Rectal smooth muscle tissue (tissue), 1 donor: ENCODE results near the gene RIC3.
A peak's percentile ranks its signal among the peaks of the same experiment; 100 is the strongest.

Source experiments
- H3K27ac ChIP-seq: one replicate; pipeline ENCODE4 v1.7.0; 2013; ENCODE audit warnings: low read depth, low read length, inconsistent platforms
- H3K27me3 ChIP-seq: one replicate; pipeline ENCODE4 v1.7.0; 2013; ENCODE audit warnings: low read length; ENCODE audit not compliant: control insufficient read depth, insufficient read depth
- H3K36me3 ChIP-seq: one replicate; pipeline ENCODE4 v1.7.0; 2013; ENCODE audit warnings: low read length; ENCODE audit not compliant: control insufficient read depth, insufficient read depth
- H3K4me1 ChIP-seq: one replicate; pipeline ENCODE4 v1.7.0; 2013; ENCODE audit warnings: low read length; ENCODE audit not compliant: control insufficient read depth, insufficient read depth
- H3K4me3 ChIP-seq: one replicate; pipeline ENCODE4 v1.7.0; 2013; ENCODE audit warnings: low read length
- H3K9ac ChIP-seq: one replicate; pipeline ENCODE4 v1.7.0; 2013; ENCODE audit warnings: low read length

RIC3 gene, protein sequence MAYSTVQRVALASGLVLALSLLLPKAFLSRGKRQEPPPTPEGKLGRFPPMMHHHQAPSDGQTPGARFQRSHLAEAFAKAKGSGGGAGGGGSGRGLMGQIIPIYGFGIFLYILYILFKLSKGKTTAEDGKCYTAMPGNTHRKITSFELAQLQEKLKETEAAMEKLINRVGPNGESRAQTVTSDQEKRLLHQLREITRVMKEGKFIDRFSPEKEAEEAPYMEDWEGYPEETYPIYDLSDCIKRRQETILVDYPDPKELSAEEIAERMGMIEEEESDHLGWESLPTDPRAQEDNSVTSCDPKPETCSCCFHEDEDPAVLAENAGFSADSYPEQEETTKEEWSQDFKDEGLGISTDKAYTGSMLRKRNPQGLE

GRCh38 chr11:8168485-8169257 is at the start of gene RIC3:
Gene RIC3 (minus strand): TSS chr11:8169025. CDS start chr11:8168989, 36 bp downstream.
- Histone ChIP-seq H3K9ac (no peak within 1 kb of the TSS), H3K4me1 (no peaks in the 10 kb centered on the region), H3K27ac (no peak within 1 kb of the TSS), H3K4me3 (peak within 1 kb of the TSS; percentile 76), H3K27me3 (peaks cover 3% of the 10 kb centered on the region), H3K36me3 (no peaks in the 10 kb centered on the region)

GRCh38 chr11:8218409-8218808 is 49.6 kb upstream of the RIC3 start:
- Histone ChIP-seq H3K9ac (no peak overlapping the region), H3K27ac (no peak overlapping the region), H3K4me3 (no peak overlapping the region), H3K36me3 (no peaks in the 10 kb centered on the region), H3K27me3 (no peaks in the 10 kb centered on the region), H3K4me1 (no peaks in the 10 kb centered on the region)

DNA sequence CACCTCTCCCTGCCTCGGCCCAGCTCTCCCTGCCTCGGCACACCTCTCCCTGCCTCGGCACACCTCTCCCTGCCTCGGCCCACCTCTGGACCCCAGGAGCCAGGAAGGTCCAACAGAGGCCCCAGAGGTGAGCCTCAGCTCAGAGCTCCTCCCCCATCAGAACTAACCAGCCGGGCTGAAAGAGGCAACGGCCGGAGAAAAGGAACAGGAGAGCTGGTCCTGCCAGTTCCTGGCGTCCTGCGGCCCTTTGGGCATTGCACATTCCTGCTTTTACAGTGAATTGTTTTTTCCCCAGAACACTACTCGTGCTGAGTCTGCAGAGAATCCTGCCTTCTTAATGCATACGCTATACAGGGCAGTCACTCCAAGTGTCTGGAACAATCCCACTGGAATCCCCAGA is 49.1 kb upstream of the RIC3 start:
- Histone ChIP-seq H3K4me3 (no peak overlapping the region), H3K4me1 (no peaks in the 10 kb centered on the region), H3K9ac (no peak overlapping the region), H3K27ac (no peak overlapping the region), H3K36me3 (no peaks in the 10 kb centered on the region), H3K27me3 (no peaks in the 10 kb centered on the region)

GRCh38 chr11:8217136-8217535 is 48.3 kb upstream of the RIC3 start:
- Histone ChIP-seq H3K27ac (no peak overlapping the region), H3K4me3 (no peak overlapping the region), H3K27me3 (no peaks in the 10 kb centered on the region), H3K36me3 (no peaks in the 10 kb centered on the region), H3K9ac (no peak overlapping the region), H3K4me1 (no peaks in the 10 kb centered on the region)

GRCh38 chr11:8213376-8213775 is 44.6 kb upstream of the RIC3 start:
- Histone ChIP-seq H3K4me1 (no peaks in the 10 kb centered on the region), H3K9ac (no peak overlapping the region), H3K27me3 (no peaks in the 10 kb centered on the region), H3K36me3 (no peaks in the 10 kb centered on the region), H3K4me3 (no peak overlapping the region), H3K27ac (no peak overlapping the region)

DNA sequence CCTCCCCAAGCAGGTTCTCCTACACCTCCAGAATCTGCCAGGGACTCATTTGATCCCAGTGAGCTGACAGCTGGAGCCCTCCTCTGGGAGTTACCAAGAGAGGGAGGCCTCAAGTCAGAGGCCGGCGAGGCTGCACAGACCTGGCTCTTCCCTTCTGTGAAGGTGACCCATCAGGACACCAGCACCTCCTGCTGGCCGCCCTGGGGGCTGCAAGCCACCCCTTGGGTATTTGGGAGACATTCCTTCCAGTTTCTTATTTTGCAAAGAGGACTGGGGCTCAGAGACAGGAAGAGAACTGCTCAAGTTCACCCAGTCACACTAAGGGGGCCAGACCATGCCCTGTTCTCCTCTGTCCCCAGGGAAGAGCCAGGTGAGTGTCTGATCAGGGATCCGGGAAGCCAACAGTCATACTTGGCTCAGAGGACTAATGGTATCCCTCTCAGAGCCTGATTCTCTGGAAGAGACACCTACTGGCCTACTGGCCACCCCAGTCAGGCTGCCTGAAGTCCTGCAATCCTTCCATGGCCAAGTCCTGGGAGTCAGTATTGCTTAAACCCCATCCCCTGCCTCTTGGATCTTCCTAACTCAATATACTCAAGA is 40.5 kb upstream of the RIC3 start:
- Histone ChIP-seq H3K4me1 (no peaks in the 10 kb centered on the region), H3K27me3 (no peaks in the 10 kb centered on the region), H3K9ac (no peak overlapping the region), H3K4me3 (no peak overlapping the region), H3K27ac (no peak overlapping the region), H3K36me3 (no peaks in the 10 kb centered on the region)

DNA sequence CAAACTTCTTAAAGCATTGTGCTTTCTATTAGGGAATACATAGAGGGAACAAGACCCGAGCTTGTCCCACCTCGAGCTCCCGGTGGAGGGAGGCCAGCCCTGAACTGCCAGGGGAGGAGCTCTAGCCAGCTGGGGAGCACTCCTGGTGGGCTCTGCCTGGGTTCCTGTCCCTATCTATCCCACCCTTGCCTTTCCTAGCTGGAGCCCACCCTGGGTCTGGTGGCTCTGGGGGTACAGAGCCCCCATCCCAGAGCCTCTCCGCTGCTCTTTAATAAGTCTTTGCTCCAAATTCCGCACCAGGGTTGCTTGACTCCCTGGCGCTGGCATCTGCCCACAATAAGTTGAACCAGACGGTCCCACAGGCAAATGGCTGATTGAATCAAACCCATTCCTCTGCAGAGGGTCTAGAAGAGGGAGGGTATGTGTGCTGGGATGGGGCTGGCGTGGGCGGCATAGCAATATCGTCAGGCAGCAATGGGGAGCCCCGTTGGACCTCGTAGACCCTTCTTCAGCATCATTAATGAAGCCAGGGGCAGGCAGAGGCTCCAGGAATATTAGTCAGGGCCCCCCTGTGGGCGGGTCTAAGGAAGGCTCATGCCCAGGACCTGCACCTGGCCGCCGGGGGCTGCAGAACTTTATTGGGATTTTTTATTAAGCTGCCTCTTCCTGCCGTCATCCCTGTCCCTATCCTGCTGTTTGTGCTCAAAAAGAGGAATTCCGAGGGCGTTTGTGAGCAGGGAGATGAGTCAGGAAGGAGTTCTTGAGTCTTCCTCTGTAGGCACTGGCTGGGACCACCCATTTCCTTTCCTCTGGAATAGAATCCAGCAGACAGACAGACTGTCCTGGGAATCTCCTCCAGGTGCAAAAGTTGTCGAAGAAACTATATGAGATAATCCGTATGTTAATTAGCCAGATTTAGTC is 38.5 kb upstream of the RIC3 start:
- H3K4me3 ChIP-seq, result no peak overlapping the region
- no peak overlapping the region for H3K27ac ChIP-seq
- no peak overlapping the region for H3K9ac ChIP-seq
- H3K36me3 ChIP-seq, result no peaks in the 10 kb centered on the region
- no peaks in the 10 kb centered on the region for H3K27me3 ChIP-seq
- no peaks in the 10 kb centered on the region for H3K4me1 ChIP-seq

- no peaks in the 10 kb centered on the region for H3K27me3 ChIP-seq
- no peaks in the 10 kb centered on the region for H3K4me1 ChIP-seq
- no peak overlapping the region for H3K4me3 ChIP-seq
- no peaks in the 10 kb centered on the region for H3K36me3 ChIP-seq
- H3K9ac ChIP-seq, result no peak overlapping the region
- H3K27ac ChIP-seq, result no peak overlapping the region
Measured at GRCh38 chr11:8206251-8207079, 37.6 kb upstream of the RIC3 start.

GRCh38 chr11:8205566-8205965 is 36.7 kb upstream of the RIC3 start:
- Histone ChIP-seq H3K4me3 (no peak overlapping the region), H3K9ac (no peak overlapping the region), H3K27ac (no peak overlapping the region)

DNA sequence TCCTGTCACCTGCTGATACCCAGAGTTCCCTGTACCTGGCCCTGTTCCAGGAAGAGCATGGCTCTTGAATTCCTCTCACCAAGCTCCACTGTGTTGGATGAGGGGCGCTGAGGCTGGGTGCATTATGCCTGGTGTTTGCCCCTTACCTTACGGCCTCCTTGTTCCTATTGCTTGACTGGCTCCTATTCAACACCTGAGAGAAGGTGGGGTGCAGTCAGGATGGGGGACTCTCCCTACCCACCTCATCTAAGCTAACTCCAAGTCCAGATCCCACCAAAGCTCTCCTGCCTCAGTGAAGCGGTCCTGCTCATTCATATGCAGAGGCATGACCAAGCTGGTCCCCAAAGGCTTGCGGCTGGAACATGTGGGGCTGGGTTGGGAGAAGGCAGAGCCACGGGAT is 35.8 kb upstream of the RIC3 start:
- Histone ChIP-seq H3K4me1 (no peaks in the 10 kb centered on the region), H3K27me3 (no peaks in the 10 kb centered on the region), H3K4me3 (no peak overlapping the region), H3K36me3 (no peaks in the 10 kb centered on the region), H3K9ac (no peak overlapping the region), H3K27ac (no peak overlapping the region)

More at GRCh38 chr11:8205566-8205965, 36.7 kb upstream of the RIC3 start:
- Histone ChIP-seq H3K27me3 (no peaks in the 10 kb centered on the region), H3K4me1 (no peaks in the 10 kb centered on the region), H3K36me3 (no peaks in the 10 kb centered on the region)

DNA sequence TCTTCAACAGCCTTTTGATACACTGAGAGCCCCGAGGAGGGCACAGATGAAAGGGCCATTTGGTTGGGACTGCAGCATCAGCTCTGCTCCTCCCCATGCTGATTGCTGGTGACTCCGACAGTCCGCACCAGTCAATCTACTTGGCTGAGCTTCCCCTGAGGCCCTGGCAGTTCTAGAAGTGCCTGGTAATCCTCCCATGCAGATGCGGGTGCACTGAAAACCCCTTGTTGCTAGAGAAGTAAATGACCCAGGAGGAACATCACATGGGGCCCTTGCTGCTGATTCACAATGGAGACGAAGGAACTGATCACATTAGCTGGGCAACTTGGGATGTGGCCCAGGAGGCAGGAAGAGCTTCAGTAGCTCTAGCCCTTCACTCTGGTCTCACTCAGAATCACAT is 35.2 kb upstream of the RIC3 start:
- no peaks in the 10 kb centered on the region for H3K27me3 ChIP-seq
- H3K4me1 ChIP-seq, result no peaks in the 10 kb centered on the region
- no peaks in the 10 kb centered on the region for H3K36me3 ChIP-seq
- H3K9ac ChIP-seq, result no peak overlapping the region
- H3K27ac ChIP-seq, result no peak overlapping the region
- H3K4me3 ChIP-seq, result no peak overlapping the region
